DND-41 (cell line): ENCODE data around the gene CIITA.

Source experiments
- ATAC-seq: fragments of 200-7000 bp; cut with Tn5 transposase; 3 replicates; pipeline ENCODE4 v1.9.1; 2021; ENCODE audit warnings: low read depth; ENCODE audit not compliant: insufficient read depth
- DNase-seq: peaks from one replicate; pipeline ENCODE4 v3.0.0-alpha.2; 2020
- H2AFZ ChIP-seq: 2 replicates; pipeline ENCODE4 v1.6.0; 2012; ENCODE audit warnings: low read depth, low read length
- H3K27ac ChIP-seq: 2 replicates; pipeline ENCODE4 v1.5.1; 2012; ENCODE audit warnings: low read length, inconsistent platforms
- H3K27me3 ChIP-seq: fragments of 200-600 bp; sonication (generic); 2 replicates; pipeline ENCODE4 v1.6.0; 2012; ENCODE audit warnings: low read length, mild to moderate bottlenecking, inconsistent platforms; ENCODE audit not compliant: insufficient read depth, poor library complexity
- H3K36me3 ChIP-seq: 2 replicates; pipeline ENCODE4 v1.5.1; 2012; ENCODE audit warnings: low read length, inconsistent platforms; ENCODE audit not compliant: insufficient read depth
- H3K4me1 ChIP-seq: 2 replicates; pipeline ENCODE4 v1.5.1; 2012; ENCODE audit warnings: mild to moderate bottlenecking, low read length; ENCODE audit not compliant: insufficient read depth
- H3K4me2 ChIP-seq: 2 replicates; pipeline ENCODE4 v1.6.0; 2012; ENCODE audit warnings: mild to moderate bottlenecking, moderate library complexity, low read length, inconsistent platforms; ENCODE audit not compliant: insufficient read depth
- H3K4me3 ChIP-seq, 2 experiments: fragments of 200-600 bp in 1 of 2; shearing (Covaris generic) in 1 of 2; 2 replicates each; pipeline ENCODE4 v1.5.1; 2012 to 2016; ENCODE audit warnings: inconsistent platforms in 2 of 2, low read length in 2 of 2, mild to moderate bottlenecking in 2 of 2, low read depth in 1 of 2, moderate library complexity in 1 of 2
- H3K79me2 ChIP-seq: 2 replicates; pipeline ENCODE4 v1.6.0; 2012; ENCODE audit warnings: low read length, inconsistent platforms; ENCODE audit not compliant: insufficient read depth
- H3K9ac ChIP-seq: 2 replicates; pipeline ENCODE4 v1.6.0; 2012; ENCODE audit warnings: low read depth, mild to moderate bottlenecking, inconsistent platforms, low read length, moderate library complexity
- H3K9me3 ChIP-seq: 2 replicates; pipeline ENCODE4 v1.5.1; 2012; ENCODE audit warnings: low read length, moderate library complexity, mild to moderate bottlenecking, inconsistent platforms; ENCODE audit not compliant: insufficient read depth, severe bottlenecking
- H4K20me1 ChIP-seq: 2 replicates; pipeline ENCODE4 v1.6.0; 2012; ENCODE audit warnings: low read length; ENCODE audit not compliant: insufficient read depth
- CTCF ChIP-seq: IDR thresholded peaks from 2 replicates; pipeline ENCODE4 v1.5.1; 2012; ENCODE audit warnings: borderline replicate concordance, low read length, moderate library complexity, mild to moderate bottlenecking; ENCODE audit not compliant: poor library complexity, severe bottlenecking; ENCODE audit errors: extremely low read depth
- EZH2 ChIP-seq: IDR thresholded peaks from 3 replicates; pipeline ENCODE4 v1.6.1; 2012; ENCODE audit warnings: borderline replicate concordance, low read depth, mild to moderate bottlenecking, moderate library complexity, low read length, inconsistent platforms; ENCODE audit not compliant: severe bottlenecking

The CIITA gene

GRCh38 chr16:10967986-10968385 is 91.0 kb downstream of the CIITA start:
- H4K20me1 ChIP-seq: peaks cover 7% of the 10 kb centered on the region
- DNase-seq: no peak
- no peaks in the 10 kb centered on the region for H3K27me3 ChIP-seq
- no peak overlapping the region for H3K4me3 ChIP-seq
- H2AFZ ChIP-seq: no peak overlapping the region
- H3K9me3 ChIP-seq: no peaks in the 10 kb centered on the region
- TF ChIP-seq CTCF: no peak
- no peak for TF ChIP-seq EZH2
- peaks cover 77% of the 10 kb centered on the region for H3K36me3 ChIP-seq
- ATAC-seq: no peak
- H3K9ac ChIP-seq: no peak overlapping the region
- no peak overlapping the region for H3K4me2 ChIP-seq
- H3K4me1 ChIP-seq: peaks cover 41% of the 10 kb centered on the region
- no peak overlapping the region for H3K27ac ChIP-seq
- H3K79me2 ChIP-seq: peaks cover 31% of the 10 kb centered on the region

- Histone ChIP-seq H3K27me3 (no peaks in the 10 kb centered on the region), H3K9me3 (no peaks in the 10 kb centered on the region), H3K36me3 (peaks cover 77% of the 10 kb centered on the region), H3K79me2 (peaks cover 35% of the 10 kb centered on the region), H3K4me3 (no peak overlapping the region), H4K20me1 (peaks cover 7% of the 10 kb centered on the region), H3K4me1 (peaks cover 46% of the 10 kb centered on the region), H3K4me2 (no peak overlapping the region), H2AFZ (no peak overlapping the region), H3K27ac (no peak overlapping the region), H3K9ac (no peak overlapping the region)
- TF ChIP-seq EZH2 (no peak), CTCF (no peak)
- DNase-seq: no peak
- no peak for ATAC-seq
These were observed 91.5 kb downstream of the CIITA start for GRCh38 chr16:10968498-10968897.

DNA sequence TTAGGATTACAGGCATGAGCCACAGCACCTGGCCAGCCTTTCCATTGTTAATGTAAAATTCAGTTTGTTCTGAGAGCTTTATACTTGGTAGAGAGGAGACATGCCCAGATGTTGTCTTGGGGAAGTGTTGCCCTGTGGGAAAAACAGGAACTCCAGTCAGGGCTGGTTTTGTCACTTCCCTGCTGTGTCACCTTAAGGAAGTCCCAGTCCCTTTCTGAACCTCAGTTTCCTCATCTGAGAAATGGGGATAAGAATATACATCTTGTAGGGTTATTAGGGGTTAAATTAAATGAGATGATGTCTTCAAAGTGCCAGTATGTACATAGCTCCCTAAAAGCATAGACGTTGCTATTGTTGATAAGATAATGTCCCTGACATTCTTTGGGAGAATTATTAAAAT is 92.6 kb downstream of the CIITA start:
- no peaks in the 10 kb centered on the region for H3K9me3 ChIP-seq
- no peak overlapping the region for H2AFZ ChIP-seq
- no peaks in the 10 kb centered on the region for H3K27me3 ChIP-seq
- no peak overlapping the region for H3K27ac ChIP-seq
- H3K36me3 ChIP-seq: peaks cover 78% of the 10 kb centered on the region
- H3K9ac ChIP-seq: no peak overlapping the region
- DNase-seq (no peak), ATAC-seq (no peak)
- H3K4me2 ChIP-seq: no peak overlapping the region
- peaks cover 30% of the 10 kb centered on the region for H3K79me2 ChIP-seq
- no peak for TF ChIP-seq EZH2
- no peak for TF ChIP-seq CTCF
- peaks cover 3% of the 10 kb centered on the region; the same call in 1 of the 2 replicates for H4K20me1 ChIP-seq
- H3K4me3 ChIP-seq: no peak overlapping the region
- peaks cover 42% of the 10 kb centered on the region for H3K4me1 ChIP-seq

GRCh38 chr16:10970065-10970464 is 93.1 kb downstream of the CIITA start:
- H3K27ac ChIP-seq: no peak overlapping the region
- ATAC-seq (no peak), DNase-seq (no peak)
- H3K9ac ChIP-seq: no peak overlapping the region
- peaks cover under 1% of the 10 kb centered on the region; the same call in 1 of the 2 replicates for H4K20me1 ChIP-seq
- H3K4me1 ChIP-seq: peaks cover 37% of the 10 kb centered on the region
- H3K27me3 ChIP-seq: no peaks in the 10 kb centered on the region
- H3K36me3 ChIP-seq: peaks cover 78% of the 10 kb centered on the region
- H3K79me2 ChIP-seq: peaks cover 26% of the 10 kb centered on the region
- H3K4me3 ChIP-seq: no peak overlapping the region
- no peak for TF ChIP-seq EZH2
- no peaks in the 10 kb centered on the region for H3K9me3 ChIP-seq
- no peak overlapping the region for H3K4me2 ChIP-seq
- H2AFZ ChIP-seq: no peak overlapping the region
